ENCODE measurements around the gene NFAT5. TPM values are rescaled to one million over a fixed set of nuclear protein-coding genes. Genes with fewer than 3 reads are reported as not detected.
"Not testable (repeated sequence)": the region's sequence is repeated elsewhere in the genome, so short reads cannot be mapped to it uniquely, and the experiment has no call there.

Gene NFAT5
- total RNA-seq, 1 experiment from 2014 or later = 38.2 TPM

DNA sequence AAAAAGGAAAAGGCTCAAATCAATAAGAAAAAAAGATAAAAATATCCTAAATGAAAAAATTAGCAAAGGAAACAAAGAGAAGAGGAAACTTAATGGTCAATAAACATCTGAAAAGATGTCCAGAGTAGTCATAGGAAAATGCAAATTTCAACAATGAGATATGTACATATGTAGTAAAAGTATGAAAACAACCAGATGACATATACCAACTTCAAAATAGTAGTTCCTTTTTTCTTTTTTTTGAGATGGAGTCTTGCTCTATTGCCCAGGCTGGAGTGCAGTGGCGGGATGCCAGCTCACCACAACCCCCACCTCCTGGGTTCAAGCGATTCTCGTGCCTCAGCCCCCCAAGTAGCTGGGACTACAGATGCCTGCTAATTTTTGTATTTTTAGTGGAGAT, 21.7 kb upstream of the NFAT5 start:
- intact Hi-C loops (cut with micrococcal nuclease; ENCODE audit: unreplicated experiment) = no loop called here
- CTCF ChIA-PET = no interaction called here
- Histone ChIP-seq H3K4me3 (no peak overlapping the region), H3K79me2 (ENCODE audit: low read depth) (no peaks in the 10 kb centered on the region), H4K20me1 (ENCODE audit: insufficient read depth) (no peaks in the 10 kb centered on the region), H3K27ac (no peak overlapping the region), H3K4me2 (no peak overlapping the region), H3K4me1 (replicated peaks; ENCODE audit: insufficient read depth) (peaks cover 15% of the 10 kb centered on the region), H3F3A (ENCODE audit: insufficient read depth, low read depth) (peaks cover 28% of the 10 kb centered on the region), H3K36me3 (ENCODE audit: low read depth) (no peaks in the 10 kb centered on the region), H3K27me3 (ENCODE audit: insufficient read depth, low read depth) (no peaks in the 10 kb centered on the region), H2AFZ (no peak overlapping the region), H3K9me2 (ENCODE audit: insufficient read depth) (no peaks in the 10 kb centered on the region), H3K9me3 (ENCODE audit: insufficient read depth, low read depth) (no peaks in the 10 kb centered on the region)
- TF ChIP-seq, protein P1, sequence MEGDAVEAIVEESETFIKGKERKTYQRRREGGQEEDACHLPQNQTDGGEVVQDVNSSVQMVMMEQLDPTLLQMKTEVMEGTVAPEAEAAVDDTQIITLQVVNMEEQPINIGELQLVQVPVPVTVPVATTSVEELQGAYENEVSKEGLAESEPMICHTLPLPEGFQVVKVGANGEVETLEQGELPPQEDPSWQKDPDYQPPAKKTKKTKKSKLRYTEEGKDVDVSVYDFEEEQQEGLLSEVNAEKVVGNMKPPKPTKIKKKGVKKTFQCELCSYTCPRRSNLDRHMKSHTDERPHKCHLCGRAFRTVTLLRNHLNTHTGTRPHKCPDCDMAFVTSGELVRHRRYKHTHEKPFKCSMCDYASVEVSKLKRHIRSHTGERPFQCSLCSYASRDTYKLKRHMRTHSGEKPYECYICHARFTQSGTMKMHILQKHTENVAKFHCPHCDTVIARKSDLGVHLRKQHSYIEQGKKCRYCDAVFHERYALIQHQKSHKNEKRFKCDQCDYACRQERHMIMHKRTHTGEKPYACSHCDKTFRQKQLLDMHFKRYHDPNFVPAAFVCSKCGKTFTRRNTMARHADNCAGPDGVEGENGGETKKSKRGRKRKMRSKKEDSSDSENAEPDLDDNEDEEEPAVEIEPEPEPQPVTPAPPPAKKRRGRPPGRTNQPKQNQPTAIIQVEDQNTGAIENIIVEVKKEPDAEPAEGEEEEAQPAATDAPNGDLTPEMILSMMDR (conservative IDR thresholded peaks at IDR 0.05) = no peak
- no peak for TF ChIP-seq EZH2 (IDR thresholded peaks at IDR 0.05; ENCODE audit: low read depth)
- BruUV-seq (replicated peaks) = no TSS peak
- no peak for DNase-seq
- POLR2A ChIA-PET (ENCODE audit: unreplicated experiment) = no interaction called here

DNA sequence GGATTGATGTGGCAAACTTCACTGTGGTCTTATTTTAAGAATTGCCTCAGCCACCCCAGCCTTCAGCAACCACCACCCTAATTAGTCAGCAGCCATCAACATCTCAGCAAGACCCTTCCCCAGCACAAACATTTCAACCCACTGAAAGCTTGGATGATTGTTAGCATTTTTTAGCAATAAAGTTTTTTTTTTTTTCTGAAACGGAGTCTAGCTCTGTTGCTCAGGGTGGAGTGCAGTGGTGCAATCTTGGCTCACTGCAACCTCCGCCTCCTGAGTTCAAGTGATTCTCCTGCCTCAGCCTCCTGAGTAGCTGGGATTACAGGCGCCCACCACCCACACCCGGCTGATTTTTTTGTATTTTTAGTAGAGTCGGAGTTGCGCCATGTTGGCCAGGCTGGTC, 19.1 kb upstream of the NFAT5 start:
- BruUV-seq (replicated peaks); DNase-seq; H3K36me3 ChIP-seq (ENCODE audit: low read depth); H2AFZ ChIP-seq; H4K20me1 ChIP-seq (ENCODE audit: insufficient read depth); H3K4me2 ChIP-seq; H3K9me3 ChIP-seq (ENCODE audit: insufficient read depth, low read depth); H3K79me2 ChIP-seq (ENCODE audit: low read depth); H3K4me3 ChIP-seq; POLR2A ChIA-PET (ENCODE audit: unreplicated experiment); CTCF ChIA-PET; H3K4me1 ChIP-seq (replicated peaks; ENCODE audit: insufficient read depth); H3K27ac ChIP-seq; intact Hi-C loops (cut with micrococcal nuclease; ENCODE audit: unreplicated experiment); H3K9me2 ChIP-seq (ENCODE audit: insufficient read depth); H3K27me3 ChIP-seq (ENCODE audit: insufficient read depth, low read depth): not testable (repeated sequence)
- peaks cover 16% of the 10 kb centered on the region; the same call in 1 of the 2 replicates for H3F3A ChIP-seq (ENCODE audit: insufficient read depth, low read depth)

DNA sequence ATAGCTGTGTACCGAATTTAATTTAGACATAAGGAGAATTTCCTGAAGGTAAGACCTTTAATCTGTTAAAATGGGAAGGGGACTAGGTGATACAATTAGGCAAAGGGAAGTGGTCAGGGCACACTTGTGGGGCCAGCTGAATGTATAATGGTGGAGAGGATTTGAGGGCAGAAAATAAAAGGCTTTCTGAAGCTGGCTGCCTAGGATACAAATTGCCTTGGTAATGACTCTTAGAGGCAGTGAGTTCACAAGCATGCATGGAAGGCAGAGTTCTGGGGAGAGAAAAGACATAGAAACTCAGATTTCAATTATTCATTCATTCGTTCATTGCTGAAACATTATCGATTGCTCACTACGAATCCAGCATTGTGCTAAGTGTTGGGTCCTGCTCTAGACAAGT, 12.4 kb upstream of the NFAT5 start:
- intact Hi-C loops (cut with micrococcal nuclease; ENCODE audit: unreplicated experiment) = no loop called here
- Histone ChIP-seq H3K79me2 (ENCODE audit: low read depth) (no peaks in the 10 kb centered on the region), H3K4me3 (no peak overlapping the region), H3K4me1 (replicated peaks; ENCODE audit: insufficient read depth) (no peaks in the 10 kb centered on the region), H4K20me1 (ENCODE audit: insufficient read depth) (no peaks in the 10 kb centered on the region), H3K36me3 (ENCODE audit: low read depth) (no peaks in the 10 kb centered on the region), H3K9me3 (ENCODE audit: insufficient read depth, low read depth) (no peaks in the 10 kb centered on the region), H3K27me3 (ENCODE audit: insufficient read depth, low read depth) (no peaks in the 10 kb centered on the region), H3F3A (ENCODE audit: insufficient read depth, low read depth) (peaks cover 20% of the 10 kb centered on the region; the same call in 1 of the 2 replicates), H2AFZ (no peak overlapping the region), H3K27ac (no peak overlapping the region), H3K4me2 (no peak overlapping the region), H3K9me2 (ENCODE audit: insufficient read depth) (no peaks in the 10 kb centered on the region)
- BruUV-seq (replicated peaks) = no TSS peak
- CTCF ChIA-PET = no interaction called here
- no peak for DNase-seq
- TF ChIP-seq, protein P1 (conservative IDR thresholded peaks at IDR 0.05) = no peak
- TF ChIP-seq EZH2 (IDR thresholded peaks at IDR 0.05; ENCODE audit: low read depth) = no peak
- POLR2A ChIA-PET (ENCODE audit: unreplicated experiment) = no interaction called here

DNA sequence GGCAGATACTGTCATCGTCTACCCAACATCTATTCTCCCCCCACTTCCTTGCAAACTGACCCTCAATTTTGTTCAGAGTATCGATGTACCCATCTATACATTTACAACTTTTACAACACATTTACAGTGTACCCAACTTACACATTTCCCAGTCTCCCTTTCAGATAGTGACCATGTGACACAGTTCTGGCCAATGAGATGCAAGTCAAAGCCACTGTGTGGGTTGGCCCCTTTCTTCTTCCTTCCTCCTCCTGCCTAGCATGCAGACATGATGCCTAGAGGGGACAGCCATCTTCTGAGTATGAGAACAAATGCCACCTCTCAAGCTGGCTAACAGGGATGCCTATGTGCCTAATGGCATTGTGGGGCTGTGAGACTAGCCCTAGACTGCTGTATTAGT, 11.3 kb upstream of the NFAT5 start:
- TF ChIP-seq, protein P1 (conservative IDR thresholded peaks at IDR 0.05) = no peak
- no peak for TF ChIP-seq EZH2 (IDR thresholded peaks at IDR 0.05; ENCODE audit: low read depth)
- no peaks in the 10 kb centered on the region for H3K4me1 ChIP-seq (replicated peaks; ENCODE audit: insufficient read depth)
- no peak for DNase-seq
- intact Hi-C loops (cut with micrococcal nuclease; ENCODE audit: unreplicated experiment) = no loop called here
- no peaks in the 10 kb centered on the region for H3K9me3 ChIP-seq (ENCODE audit: insufficient read depth, low read depth)
- no peak overlapping the region for H3K27ac ChIP-seq
- no peaks in the 10 kb centered on the region for H3K36me3 ChIP-seq (ENCODE audit: low read depth)
- H4K20me1 ChIP-seq (ENCODE audit: insufficient read depth) = no peaks in the 10 kb centered on the region
- no peaks in the 10 kb centered on the region for H3K27me3 ChIP-seq (ENCODE audit: insufficient read depth, low read depth)
- H3K9me2 ChIP-seq (ENCODE audit: insufficient read depth) = no peaks in the 10 kb centered on the region
- no peak overlapping the region for H3K4me2 ChIP-seq
- no peaks in the 10 kb centered on the region for H3K79me2 ChIP-seq (ENCODE audit: low read depth)
- BruUV-seq (replicated peaks) = no TSS peak
- ChIA-PET CTCF (no interaction called here), POLR2A (ENCODE audit: unreplicated experiment) (no interaction called here)
- no peak overlapping the region for H3K4me3 ChIP-seq
- H3F3A ChIP-seq (ENCODE audit: insufficient read depth, low read depth) = peaks cover 22% of the 10 kb centered on the region; the same call in 1 of the 2 replicates
- H2AFZ ChIP-seq = no peak overlapping the region

Measured in PC-9 (cell line).